Liver (tissue), 9 donors: Measurements from ENCODE around the gene GLRX3. TPM values are rescaled to one million over a fixed set of nuclear protein-coding genes. Genes with fewer than 3 reads are reported as not detected.

Experiments used
- DNase-seq: peaks from one replicate; pipeline ENCODE4 v3.0.0-alpha.2; 2017; ENCODE audit warnings: low spot score
- H3K27ac ChIP-seq, 2 donors: one replicate each; pipeline ENCODE4 v1.7.0; 2013; ENCODE audit warnings: inconsistent platforms in 2 of 2, low read length in 2 of 2, control low read depth in 1 of 2, low read depth in 1 of 2, mild to moderate bottlenecking in 1 of 2
- H3K27me3 ChIP-seq, 4 donors: one replicate each; pipeline versions ENCODE4 v1.6.1 to v1.7.0; 2013; ENCODE audit warnings: low read length in 3 of 4, inconsistent platforms in 1 of 4, mild to moderate bottlenecking in 1 of 4, moderate library complexity in 1 of 4; ENCODE audit not compliant: control insufficient read depth in 4 of 4, insufficient read depth in 4 of 4
- H3K36me3 ChIP-seq, 4 donors: one replicate each; pipeline versions ENCODE4 v1.6.1 to v1.7.0; 2013; ENCODE audit warnings: low read length in 3 of 4, mild to moderate bottlenecking in 3 of 4, low read depth in 1 of 4, moderate library complexity in 1 of 4; ENCODE audit not compliant: control insufficient read depth in 4 of 4, insufficient read depth in 3 of 4
- H3K4me1 ChIP-seq, 4 donors: one replicate each; pipeline versions ENCODE4 v1.6.1 to v1.7.0; 2013; ENCODE audit warnings: low read length in 3 of 4, mild to moderate bottlenecking in 3 of 4, moderate library complexity in 1 of 4; ENCODE audit not compliant: control insufficient read depth in 4 of 4, insufficient read depth in 4 of 4
- H3K4me3 ChIP-seq, 3 donors: one replicate each; pipeline versions ENCODE4 v1.6.1 to v1.7.0; 2013; ENCODE audit warnings: low read length in 3 of 3, control low read depth in 1 of 3, low read depth in 1 of 3, mild to moderate bottlenecking in 1 of 3
- H3K9ac ChIP-seq, 2 donors: one replicate each; pipeline ENCODE4 v1.7.0; 2013; ENCODE audit warnings: low read length in 2 of 2, mild to moderate bottlenecking in 2 of 2, moderate library complexity in 2 of 2, control low read depth in 1 of 2, low read depth in 1 of 2
- H3K9me3 ChIP-seq, 4 donors: one replicate each; pipeline versions ENCODE4 v1.6.1 to v1.7.0; 2013; ENCODE audit warnings: low read length in 3 of 4; ENCODE audit not compliant: control insufficient read depth in 4 of 4
- ATF3 ChIP-seq: IDR thresholded peaks from 2 replicates; pipeline ENCODE4 v1.6.1; 2016; ENCODE audit warnings: antibody characterized with exemption
- CTCF ChIP-seq: fragments of 150-350 bp; IDR thresholded peaks from 2 replicates; pipeline ENCODE4 v1.5.1; 2017; ENCODE audit warnings: improper control_type of control experiment, low read depth, low read length; ENCODE audit not compliant: missing input control
- FOXA1 ChIP-seq: IDR thresholded peaks from 2 replicates; pipeline ENCODE4 v1.6.1; 2016; ENCODE audit warnings: antibody characterized with exemption
- FOXA2 ChIP-seq: IDR thresholded peaks from 2 replicates; pipeline ENCODE4 v1.6.1; 2016; ENCODE audit warnings: antibody characterized with exemption
- GABPA ChIP-seq, 2 donors: IDR thresholded peaks in 1 of 2; conservative IDR thresholded peaks in 1 of 2; 2 replicates each; pipeline ENCODE4 v1.6.1; 2016; ENCODE audit warnings: antibody characterized with exemption in 2 of 2, mild to moderate bottlenecking in 1 of 2, moderate library complexity in 1 of 2
- JUND ChIP-seq, 2 donors: IDR thresholded peaks; 2 replicates each; pipeline ENCODE4 v1.6.1; 2016; ENCODE audit warnings: antibody characterized with exemption in 2 of 2
- MAX ChIP-seq: IDR thresholded peaks from 2 replicates; pipeline ENCODE4 v1.6.1; 2016; ENCODE audit warnings: antibody characterized with exemption
- NR2F2 ChIP-seq: IDR thresholded peaks from 2 replicates; pipeline ENCODE4 v1.6.1; 2016; ENCODE audit warnings: antibody characterized with exemption
- RAD21 ChIP-seq, 2 donors: IDR thresholded peaks; 2 replicates each; pipeline ENCODE4 v1.6.1; 2016; ENCODE audit warnings: antibody characterized with exemption in 2 of 2, mild to moderate bottlenecking in 2 of 2
- REST ChIP-seq: IDR thresholded peaks from 2 replicates; pipeline ENCODE4 v1.6.1; 2016; ENCODE audit warnings: antibody characterized with exemption, mild to moderate bottlenecking
- RXRA ChIP-seq, 2 donors: IDR thresholded peaks; 2 replicates each; pipeline ENCODE4 v1.6.1; 2017 to 2018; ENCODE audit warnings: antibody characterized with exemption in 2 of 2, mild to moderate bottlenecking in 1 of 2
- SP1 ChIP-seq: IDR thresholded peaks from 2 replicates; pipeline ENCODE4 v1.6.1; 2018; ENCODE audit warnings: antibody characterized with exemption, mild to moderate bottlenecking
- TAF1 ChIP-seq: conservative IDR thresholded peaks from 2 replicates; pipeline ENCODE4 v1.6.1; 2016; ENCODE audit warnings: antibody characterized with exemption, mild to moderate bottlenecking
- YY1 ChIP-seq: IDR thresholded peaks from 2 replicates; pipeline ENCODE4 v1.6.1; 2016; ENCODE audit warnings: antibody characterized with exemption, mild to moderate bottlenecking
- ZBTB33 ChIP-seq: IDR thresholded peaks from 2 replicates; pipeline ENCODE4 v1.6.1; 2016; ENCODE audit warnings: antibody characterized with exemption
- WGBS: extraction: QIAGEN DNeasy Blood & Tissue Kit; methylation state at CpG from one replicate; pipeline ENCODE4 v1.1.7; 2013; 5-methylcytosine and 5-hydroxymethylcytosine counted together
- polyA plus RNA-seq, 2 donors: library from polyadenylated mRNA; stranded (reverse) in 1 of 2; unstranded in 1 of 2; fragments of 200-250 nt in 1 of 2; fragments of >200 nt in 1 of 2; fragmentation: Nextera tagmentation in 1 of 2; extraction: Ambion mirVana in 1 of 2; gene quantifications; one replicate each; pipeline versions ENCODE4 v1.2.1 to v1.2.3, GENCODE V29; 2013 to 2015
- total RNA-seq, 2 donors: library from RNA; depleted of rRNA; stranded (reverse); fragments of >200 nt; gene quantifications; one replicate each; pipeline ENCODE4 v1.2.3, GENCODE V29; 2014
- donor health status: healthy.
- donor health status: healthy.
- donor health status: healthy.
- donor health status: healthy.
- donor health status: healthy.

Gene GLRX3
- total and polyA plus RNA-seq, 4 donors = 24.0 to 34.0 (median 28.5) TPM

- no peaks in the 10 kb centered on the region for H3K9me3 ChIP-seq
- no peak overlapping the region for H3K27ac ChIP-seq
- peaks cover 0 to 7% (median 5%) of the 10 kb centered on the region in 4 donors for H3K36me3 ChIP-seq
- H3K4me3 ChIP-seq = no peak overlapping the region
- H3K9ac ChIP-seq = no peak overlapping the region
- WGBS = 78% methylated on average over 1 of the region's 1 CpG
- peaks cover 2 to 21% (median 15%) of the 10 kb centered on the region in 4 donors for H3K4me1 ChIP-seq
- DNase-seq = no peak
- TF ChIP-seq CTCF (no peak), GABPA (IDR thresholded peaks at IDR 0.05 in 1 of 2, conservative IDR thresholded peaks at IDR 0.05 in 1 of 2) (no peak), JUND (IDR thresholded peaks at IDR 0.05) (no peak), RAD21 (IDR thresholded peaks at IDR 0.05) (no peak), NR2F2 (no peak)
- H3K27me3 ChIP-seq = no peaks in the 10 kb centered on the region
Measured at GRCh38 chr10:130141460-130141859, 5.3 kb downstream of the GLRX3 start.

- Histone ChIP-seq H3K4me1 (peaks cover 2 to 20% (median 15%) of the 10 kb centered on the region in 4 donors), H3K9ac (no peak overlapping the region), H3K9me3 (no peaks in the 10 kb centered on the region), H3K27ac (no peak overlapping the region), H3K36me3 (peaks cover 0 to 7% (median 5%) of the 10 kb centered on the region in 4 donors), H3K4me3 (no peak overlapping the region), H3K27me3 (no peaks in the 10 kb centered on the region)
- 78% methylated on average over 2 of the region's 2 CpGs for WGBS
- DNase-seq = no peak
- TF ChIP-seq NR2F2 (no peak), ZBTB33 (no peak), SP1 (no peak), ATF3 (no peak), FOXA2 (no peak), TAF1 (no peak), JUND (IDR thresholded peaks at IDR 0.05) (no peak), FOXA1 (no peak), RXRA (IDR thresholded peaks at IDR 0.05) (no peak), REST (no peak), MAX (no peak), GABPA (IDR thresholded peaks at IDR 0.05 in 1 of 2, conservative IDR thresholded peaks at IDR 0.05 in 1 of 2) (no peak), YY1 (no peak), CTCF (no peak), RAD21 (IDR thresholded peaks at IDR 0.05) (no peak)
Measured at GRCh38 chr10:130141878-130142277, 5.7 kb downstream of the GLRX3 start.
